Tibial nerve (tissue), 4 donors: ENCODE measurements around the gene CRYL1.

Experiments used
- EP300 ChIP-seq, 2 donors: sonication (generic); formaldehyde crosslinking; IDR thresholded peaks; one replicate each; pipeline ENCODE4 v1.6.1; 2017; ENCODE audit warnings: antibody characterized with exemption in 2 of 2, mild to moderate bottlenecking in 1 of 2
- POLR2A ChIP-seq, 2 donors: fragments of 450-650 bp; IDR thresholded peaks; one replicate each; pipeline ENCODE4 v1.6.1; 2017; ENCODE audit warnings: antibody characterized with exemption in 2 of 2, mild to moderate bottlenecking in 2 of 2, moderate library complexity in 2 of 2
- TF ChIP-seq, protein P1 (sequence below), 5 experiments: fragments of 200-600 bp in 3 of 5; fragments of 450-650 bp in 2 of 5; sonication (generic) in 3 of 5; IDR thresholded peaks; one replicate each; pipeline ENCODE4 v1.5.1; 2016 to 2019; ENCODE audit warnings: antibody characterized with exemption in 5 of 5, mild to moderate bottlenecking in 3 of 5, moderate library complexity in 2 of 5

DNA sequence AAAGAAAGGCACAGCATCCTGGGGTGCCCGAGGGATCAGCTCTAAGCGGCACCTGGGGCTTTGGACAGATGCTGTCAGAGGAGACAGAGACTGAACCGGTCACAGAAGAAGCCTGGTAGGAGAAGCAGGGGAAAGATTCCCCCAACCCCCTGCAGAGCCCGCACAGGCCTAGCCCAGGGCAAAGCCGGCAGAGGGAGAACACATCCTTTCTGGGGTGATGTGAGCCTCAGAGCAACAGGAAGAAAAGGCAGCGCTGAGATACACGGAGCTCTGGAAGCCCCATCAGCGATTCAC, 101.2 kb downstream of the CRYL1 start:
- TF ChIP-seq POLR2A (IDR thresholded peaks at IDR 0.05), result no peak
- TF ChIP-seq, protein P1, sequence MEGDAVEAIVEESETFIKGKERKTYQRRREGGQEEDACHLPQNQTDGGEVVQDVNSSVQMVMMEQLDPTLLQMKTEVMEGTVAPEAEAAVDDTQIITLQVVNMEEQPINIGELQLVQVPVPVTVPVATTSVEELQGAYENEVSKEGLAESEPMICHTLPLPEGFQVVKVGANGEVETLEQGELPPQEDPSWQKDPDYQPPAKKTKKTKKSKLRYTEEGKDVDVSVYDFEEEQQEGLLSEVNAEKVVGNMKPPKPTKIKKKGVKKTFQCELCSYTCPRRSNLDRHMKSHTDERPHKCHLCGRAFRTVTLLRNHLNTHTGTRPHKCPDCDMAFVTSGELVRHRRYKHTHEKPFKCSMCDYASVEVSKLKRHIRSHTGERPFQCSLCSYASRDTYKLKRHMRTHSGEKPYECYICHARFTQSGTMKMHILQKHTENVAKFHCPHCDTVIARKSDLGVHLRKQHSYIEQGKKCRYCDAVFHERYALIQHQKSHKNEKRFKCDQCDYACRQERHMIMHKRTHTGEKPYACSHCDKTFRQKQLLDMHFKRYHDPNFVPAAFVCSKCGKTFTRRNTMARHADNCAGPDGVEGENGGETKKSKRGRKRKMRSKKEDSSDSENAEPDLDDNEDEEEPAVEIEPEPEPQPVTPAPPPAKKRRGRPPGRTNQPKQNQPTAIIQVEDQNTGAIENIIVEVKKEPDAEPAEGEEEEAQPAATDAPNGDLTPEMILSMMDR (IDR thresholded peaks at IDR 0.05), result no peak
- TF ChIP-seq EP300 (IDR thresholded peaks at IDR 0.05), result no peak
